NCI-H2196 (cell line): ENCODE data around the gene KLKB1.

Source experiments
- DNase-seq: peaks from one replicate; lab custom pipeline; 2025; ENCODE audit not compliant: unreplicated experiment; lab: John Stamatoyannopoulos, UW

KLKB1 gene

DNA sequence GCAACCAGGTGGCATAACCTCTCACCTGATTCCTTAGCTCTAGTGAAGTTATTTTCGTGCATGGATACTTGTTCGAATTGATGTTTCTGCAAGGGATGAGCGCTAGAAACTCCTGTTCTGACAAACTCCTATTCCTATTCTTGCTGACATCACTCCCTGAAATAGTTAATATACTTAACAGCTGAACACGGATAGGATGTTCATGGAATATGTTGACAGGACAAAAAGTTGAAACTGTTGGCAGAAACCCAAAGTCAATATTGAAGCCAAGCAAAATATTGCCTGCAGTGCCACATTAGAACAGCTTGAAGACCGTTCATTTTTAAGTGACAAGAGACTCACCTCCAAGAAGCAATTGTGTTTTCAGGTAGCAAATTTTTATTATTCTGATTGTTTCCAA is at the start of gene KLKB1:
KLKB1 (plus strand) TSS at position 287 of the 400 bp plus-strand sequence. CDS start 689 bp downstream, outside the sequence.
- no peak for DNase-seq

DNA sequence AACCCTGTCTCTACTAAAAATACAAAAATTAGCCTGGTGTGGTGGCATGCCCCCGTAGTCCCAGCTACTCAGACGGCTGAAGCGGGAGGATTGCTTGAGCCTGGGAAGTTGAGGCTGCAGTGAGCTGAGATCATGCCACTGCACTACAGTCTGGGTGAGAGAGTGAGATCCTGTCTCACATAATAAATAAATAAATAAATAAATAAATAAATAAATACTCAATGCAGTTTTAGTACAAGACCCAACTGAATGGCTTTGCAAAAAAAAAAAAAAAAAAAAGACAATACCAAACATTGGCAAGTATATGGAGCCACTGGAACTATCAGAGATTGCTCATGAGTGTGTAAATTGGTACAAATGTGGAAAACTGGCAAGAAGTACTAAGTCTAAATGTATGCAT is 39.2 kb upstream of the KLKB1 start:
- DNase-seq: no peak

- no peak for DNase-seq
Measured at GRCh38 chr4:186189656-186190055, 37.7 kb upstream of the KLKB1 start.

DNA sequence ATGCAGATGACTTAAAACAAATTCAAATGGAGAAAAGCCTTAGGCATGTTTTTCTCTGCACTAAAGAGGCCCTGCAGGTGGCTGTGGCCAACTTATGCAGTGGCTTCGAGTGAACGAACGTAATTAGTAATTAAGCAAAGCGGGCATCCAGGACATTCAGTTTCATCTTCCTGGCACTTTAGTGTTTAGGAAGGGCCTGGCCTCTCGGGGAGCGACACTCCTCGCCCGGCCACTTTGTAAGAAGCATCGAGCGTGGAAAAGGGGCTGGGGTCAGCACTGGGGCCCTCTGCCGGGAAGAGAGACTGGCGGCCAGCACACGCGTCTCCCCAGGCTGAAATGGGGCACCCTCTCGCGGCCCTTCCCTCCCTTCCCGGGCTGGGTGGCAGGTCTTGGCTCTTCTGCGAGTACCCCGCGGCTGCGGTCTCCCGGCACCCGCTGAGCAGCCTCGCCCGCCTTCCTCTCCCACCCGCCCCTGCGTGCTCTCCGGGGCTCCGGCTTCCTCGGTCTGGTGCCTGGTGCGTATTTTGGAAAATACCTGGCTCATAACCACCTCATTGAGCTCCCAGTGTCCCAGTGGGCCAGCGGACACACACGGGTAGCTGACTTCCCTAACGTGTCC is 36.6 kb upstream of the KLKB1 start:
- DNase-seq: peak; percentile 30

DNA sequence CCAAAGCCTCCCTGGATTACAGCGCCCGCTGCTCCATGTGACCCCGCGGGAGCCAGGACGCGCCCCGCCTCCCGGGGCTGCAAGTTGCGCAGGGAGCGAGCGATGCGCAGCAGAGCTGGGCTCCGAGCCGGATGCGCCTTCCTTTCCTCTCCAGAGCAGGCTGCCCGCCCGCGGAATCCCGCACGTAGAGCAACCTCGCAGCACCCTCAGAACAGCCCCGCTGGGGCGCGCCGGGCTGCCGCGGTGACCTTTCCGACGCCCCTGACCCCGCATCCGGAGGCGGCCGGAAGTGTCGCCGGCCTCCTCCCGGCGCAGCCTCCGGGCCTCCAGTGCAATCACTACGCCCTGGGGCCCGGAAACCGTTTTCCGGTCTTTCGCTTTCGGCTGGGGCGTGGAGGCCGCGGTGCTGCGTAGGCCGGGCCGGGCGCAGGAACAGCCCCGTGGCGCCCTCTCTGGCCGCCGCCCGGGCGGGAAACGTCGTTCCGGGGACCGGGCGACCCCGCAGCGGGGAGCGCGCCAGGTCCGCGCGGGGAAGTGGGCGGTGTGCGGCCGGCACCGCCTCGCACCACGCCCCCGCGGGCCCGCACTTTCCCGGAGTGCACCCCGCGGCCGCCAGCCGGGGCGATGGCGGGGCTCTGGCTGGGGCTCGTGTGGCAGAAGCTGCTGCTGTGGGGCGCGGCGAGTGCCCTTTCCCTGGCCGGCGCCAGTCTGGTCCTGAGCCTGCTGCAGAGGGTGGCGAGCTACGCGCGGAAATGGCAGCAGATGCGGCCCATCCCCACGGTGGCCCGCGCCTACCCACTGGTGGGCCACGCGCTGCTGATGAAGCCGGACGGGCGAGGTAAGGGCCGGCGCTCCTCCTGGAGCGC is 35.9 kb upstream of the KLKB1 start, which contains the start of gene CYP4V2:
CYP4V2 (plus strand) TSS at position 368 of the 866 bp plus-strand sequence; CDS start at position 625, 257 bp downstream.
- peak; percentile 50 for DNase-seq

DNA sequence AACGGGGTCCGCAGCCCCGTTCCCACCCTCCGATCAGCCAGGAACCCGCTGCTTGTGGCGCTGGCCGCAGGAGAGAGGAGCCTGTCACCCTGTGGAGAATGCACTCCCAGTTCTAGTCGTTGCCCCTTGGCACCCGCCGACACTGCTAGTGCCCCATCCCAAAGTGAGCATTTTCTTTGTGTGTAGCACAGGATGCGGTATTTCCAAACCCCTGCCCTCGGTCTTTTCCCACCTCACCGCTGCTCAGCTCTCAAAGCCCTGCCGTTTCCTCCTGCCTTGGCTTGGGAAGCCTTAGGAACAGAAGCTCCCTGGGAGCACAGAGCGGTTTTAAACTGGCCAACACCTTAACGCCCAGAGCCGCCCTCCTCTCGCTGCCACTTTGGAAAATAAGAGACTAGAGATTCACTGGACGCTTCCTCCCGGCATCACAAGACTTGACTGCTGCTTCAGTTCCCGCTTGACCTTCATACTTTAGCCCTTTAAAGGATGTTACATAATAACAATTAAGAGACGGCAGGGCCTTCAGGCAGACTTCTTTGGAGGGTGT is 35.2 kb upstream of the KLKB1 start:
- no peak for DNase-seq

DNA sequence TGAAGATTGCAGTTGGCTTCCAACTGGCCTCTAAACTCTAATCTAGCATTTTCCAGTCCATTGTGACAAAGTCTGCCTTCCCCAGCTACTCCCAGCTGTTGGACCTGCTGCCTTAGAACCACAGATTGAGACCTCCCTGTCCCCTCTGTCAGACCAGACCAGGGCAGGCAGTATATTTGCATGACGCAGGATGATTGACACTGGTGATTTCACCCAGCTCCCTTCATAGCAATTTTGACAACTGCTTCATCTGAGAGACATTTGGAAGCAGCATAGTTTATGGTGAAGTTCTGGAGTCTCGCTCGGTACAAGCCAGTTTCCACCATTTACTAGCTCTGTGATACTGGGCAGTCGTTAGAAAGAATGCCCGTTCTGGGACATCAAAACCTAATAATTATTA is 33.5 kb upstream of the KLKB1 start:
- no peak for DNase-seq

- DNase-seq: no peak
Measured at GRCh38 chr4:186196063-186196462, 31.2 kb upstream of the KLKB1 start.

DNA sequence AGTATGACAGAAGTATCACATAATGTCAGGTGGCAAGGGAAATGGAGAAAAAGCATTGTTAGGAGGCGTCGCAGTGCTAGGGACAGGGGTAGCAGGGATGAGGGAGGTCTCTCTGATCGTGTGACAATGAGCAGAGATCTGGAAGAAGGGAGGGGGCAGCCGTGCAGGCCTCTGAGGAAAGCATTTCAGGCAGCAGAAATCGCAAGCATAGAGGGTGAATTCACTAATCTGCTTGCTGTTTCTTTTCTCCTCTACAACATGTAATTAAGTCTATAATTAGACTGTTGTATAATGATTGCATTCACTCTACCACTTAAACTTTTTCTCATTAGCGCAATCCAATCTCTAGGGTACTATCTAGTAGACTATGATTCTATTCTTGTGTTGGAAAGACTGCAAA is 26.8 kb upstream of the KLKB1 start:
- no peak for DNase-seq

DNA sequence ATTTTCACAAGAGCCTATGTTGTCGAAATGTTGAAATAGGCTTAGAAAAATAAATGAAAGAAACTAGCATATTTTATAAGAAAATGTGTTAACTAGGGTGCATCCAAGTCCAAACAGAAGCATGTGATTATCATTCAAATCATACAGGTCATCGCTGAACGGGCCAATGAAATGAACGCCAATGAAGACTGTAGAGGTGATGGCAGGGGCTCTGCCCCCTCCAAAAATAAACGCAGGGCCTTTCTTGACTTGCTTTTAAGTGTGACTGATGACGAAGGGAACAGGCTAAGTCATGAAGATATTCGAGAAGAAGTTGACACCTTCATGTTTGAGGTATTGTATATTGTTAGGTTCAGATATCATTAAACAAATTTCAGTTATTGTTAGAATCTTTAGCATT is 26.3 kb upstream of the KLKB1 start:
- DNase-seq: no peak

GRCh38 chr4:186201535-186202230 is 25.6 kb upstream of the KLKB1 start:
- no peak for DNase-seq

DNA sequence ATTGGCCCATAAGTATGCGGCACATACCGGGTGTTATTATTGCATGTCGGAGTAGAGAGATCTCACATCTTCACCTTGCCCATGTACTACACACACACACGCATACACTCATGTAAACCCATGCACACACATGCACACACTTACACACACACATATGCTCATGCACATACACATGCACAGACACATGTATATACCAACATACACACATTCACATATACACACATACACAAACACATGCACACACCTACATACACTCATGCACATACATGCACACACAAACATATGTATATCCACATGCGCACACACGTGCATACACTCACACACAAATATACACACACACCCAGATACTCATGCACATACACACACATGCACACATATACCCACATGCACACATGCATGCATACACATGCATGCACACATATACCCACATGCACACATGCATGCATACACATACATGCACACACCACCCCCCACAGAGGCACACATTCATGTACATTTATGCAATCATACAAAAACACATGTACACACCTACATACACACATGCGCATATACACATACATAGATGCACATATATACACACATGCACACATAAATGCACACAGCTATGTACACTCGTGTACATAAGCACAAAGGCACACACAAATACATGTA is 24.7 kb upstream of the KLKB1 start:
- no peak for DNase-seq

- no peak for DNase-seq
Measured at GRCh38 chr4:186203406-186203805, 23.9 kb upstream of the KLKB1 start.

DNA sequence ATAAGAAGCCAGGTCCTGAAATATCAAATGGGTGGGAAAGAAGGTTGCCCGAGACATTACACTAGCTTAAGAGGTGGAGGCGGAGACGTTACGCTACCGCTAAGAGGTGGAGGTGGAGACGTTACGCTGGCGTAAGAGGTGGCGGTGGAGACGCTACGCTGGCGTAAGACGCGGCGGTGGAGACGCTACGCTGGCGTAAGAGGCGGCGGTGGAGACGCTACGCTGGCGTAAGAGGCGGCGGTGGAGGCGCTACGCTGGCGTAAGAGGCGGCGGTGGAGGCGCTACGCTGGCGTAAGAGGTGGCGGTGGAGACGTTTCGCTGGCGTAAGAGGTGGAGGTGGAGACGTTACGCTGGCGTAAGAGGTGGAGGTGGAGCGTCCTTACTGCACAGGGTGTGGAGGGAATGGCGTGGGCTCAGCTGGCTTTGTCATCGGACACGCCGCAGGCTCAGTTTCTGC is 23.2 kb upstream of the KLKB1 start:
- DNase-seq: no peak

DNA sequence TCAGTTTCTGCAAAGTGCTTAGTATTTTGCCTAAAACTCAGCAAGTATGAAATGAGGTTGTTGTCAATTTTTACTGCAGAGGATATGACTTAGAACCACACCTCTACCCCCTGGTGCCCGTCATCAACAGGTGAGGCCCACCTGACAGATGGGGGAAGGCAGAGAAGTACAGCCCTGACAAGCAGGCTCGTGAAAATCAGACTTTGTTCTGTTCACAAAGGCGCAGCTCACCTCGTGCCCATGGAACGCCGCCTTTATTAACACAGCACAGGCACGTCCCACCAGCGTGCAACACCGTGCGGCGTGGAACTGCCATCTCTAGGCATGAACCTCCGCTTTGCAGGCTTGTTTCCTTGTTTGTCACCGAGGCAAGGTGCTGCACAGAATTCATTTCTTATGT is 22.6 kb upstream of the KLKB1 start:
- no peak for DNase-seq

DNA sequence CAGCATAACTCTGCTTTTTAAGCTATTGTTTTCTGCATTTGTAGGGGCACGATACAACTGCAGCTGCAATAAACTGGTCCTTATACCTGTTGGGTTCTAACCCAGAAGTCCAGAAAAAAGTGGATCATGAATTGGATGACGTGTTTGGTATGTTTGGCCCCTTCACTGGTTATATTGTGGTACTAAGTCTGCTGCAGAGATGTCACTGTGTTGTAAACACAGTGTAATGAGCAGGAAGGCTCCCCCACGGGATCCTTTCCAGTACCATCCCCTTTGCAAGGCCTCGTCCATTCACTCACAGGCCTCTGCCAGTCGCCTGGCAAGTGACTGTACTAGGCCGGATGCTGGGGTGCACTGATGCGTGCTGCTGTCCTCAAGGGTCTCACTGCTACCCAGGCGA is 22.2 kb upstream of the KLKB1 start:
- DNase-seq: no peak

DNA sequence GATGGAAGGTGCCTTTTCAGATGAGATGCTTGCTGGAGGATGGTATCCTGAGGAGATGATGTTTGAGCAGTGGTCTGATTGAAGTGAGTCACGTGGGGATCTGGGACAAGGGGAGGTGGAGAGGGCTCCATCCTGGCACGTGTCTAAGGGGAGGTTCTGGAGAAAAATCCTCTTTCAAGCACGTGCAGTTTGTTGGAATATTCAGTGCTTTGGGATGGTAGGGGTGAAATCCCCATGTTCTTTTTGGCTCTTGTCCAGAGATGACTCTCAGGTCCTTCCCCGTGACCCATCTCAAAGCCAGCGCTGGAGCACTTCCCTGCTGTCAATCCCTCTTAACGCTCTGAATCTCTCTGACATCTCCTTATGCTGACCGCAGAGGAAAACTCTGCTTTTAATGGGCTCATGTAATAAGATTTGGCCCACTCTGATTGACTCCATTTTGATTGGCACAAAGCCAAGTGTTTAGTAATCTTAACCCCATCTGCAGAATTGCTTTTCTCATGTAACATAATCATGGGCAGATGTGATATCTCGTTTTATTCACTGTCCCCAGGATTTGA is 10.8 kb upstream of the KLKB1 start:
- DNase-seq: no peak

DNA sequence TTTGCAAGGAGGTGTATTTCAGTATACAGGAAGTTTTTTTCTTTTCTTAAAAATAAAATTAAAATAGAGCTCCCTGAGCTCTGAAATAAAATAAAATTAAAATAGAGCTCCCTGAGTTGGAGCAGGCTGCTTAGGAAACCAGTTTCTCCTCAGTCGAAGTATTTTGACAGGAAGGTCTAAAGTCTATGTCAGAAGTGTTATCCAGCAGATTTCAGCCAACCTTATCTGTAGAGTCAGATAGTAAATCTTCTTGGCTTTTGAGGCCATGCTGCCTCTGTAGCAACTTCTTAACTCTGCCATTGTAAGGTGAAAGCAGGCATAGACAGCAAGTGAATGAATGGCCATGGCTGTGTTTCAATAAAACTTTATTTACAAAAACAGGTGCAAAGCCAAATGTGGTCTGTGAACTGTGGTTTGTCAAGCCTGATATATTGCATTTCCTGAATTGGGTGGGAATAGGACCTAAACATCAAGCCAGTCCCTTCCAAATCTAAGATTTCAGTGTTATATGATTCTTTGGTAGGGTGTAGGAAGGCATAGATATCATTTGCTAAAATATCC is 9.5 kb upstream of the KLKB1 start:
- no peak for DNase-seq

- DNase-seq: no peak
Measured at GRCh38 chr4:186221624-186222023, 5.7 kb upstream of the KLKB1 start.

DNA sequence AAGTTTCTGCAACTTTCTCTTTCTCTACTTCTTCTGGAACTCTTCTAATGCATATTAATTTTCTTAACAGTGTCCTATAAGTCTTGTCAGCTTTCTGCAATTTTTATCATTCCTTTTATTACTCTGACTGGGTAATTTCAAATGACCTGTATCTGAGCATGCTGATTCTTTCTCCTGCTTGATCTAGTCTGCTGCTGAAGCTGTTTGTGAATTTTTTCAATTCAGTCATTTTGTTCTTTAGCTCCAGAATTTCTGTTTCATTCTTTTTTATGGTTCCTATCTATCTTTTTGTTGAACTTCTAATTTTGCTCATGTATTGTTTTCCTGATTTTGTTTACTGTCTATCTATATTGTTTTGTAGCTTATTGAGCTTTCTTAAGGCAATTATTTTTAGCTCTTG is 1.5 kb upstream of the KLKB1 start:
- DNase-seq: no peak
